GM03348 (cell line): ENCODE measurements around the gene DNM3.
"Not testable (repeated sequence)": the region's sequence is repeated elsewhere in the genome, so short reads cannot be mapped to it uniquely, and the experiment has no call there.

Source experiments
- DNase-seq: peaks from one replicate; pipeline ENCODE4 v3.0.0; 2012; ENCODE audit warnings: low spot score

The DNM3 gene

GRCh38 chr1:172024944-172025738 is 183.8 kb downstream of the DNM3 start:
- not testable (repeated sequence) for DNase-seq

GRCh38 chr1:172040466-172040865 is 199.2 kb downstream of the DNM3 start:
- DNase-seq, result peak; percentile 22

GRCh38 chr1:172041102-172041501 is 199.8 kb downstream of the DNM3 start:
- no peak for DNase-seq

- DNase-seq, result peak; percentile 38
Measured at GRCh38 chr1:172041742-172042141, 200.4 kb downstream of the DNM3 start.

- no peak for DNase-seq
Measured at GRCh38 chr1:172043900-172044299, 202.6 kb downstream of the DNM3 start.

GRCh38 chr1:172051898-172052297 is 210.6 kb downstream of the DNM3 start:
- DNase-seq, result no peak

- DNase-seq, result no peak
Measured at GRCh38 chr1:172054172-172054571, 212.9 kb downstream of the DNM3 start.

GRCh38 chr1:172055816-172056419 is 214.6 kb downstream of the DNM3 start:
- DNase-seq, result not testable (repeated sequence)

GRCh38 chr1:172068334-172068733 is 227.0 kb downstream of the DNM3 start:
- no peak for DNase-seq

- DNase-seq, result no peak
Measured at GRCh38 chr1:172069051-172069450, 227.8 kb downstream of the DNM3 start.

GRCh38 chr1:172069534-172069933 is 228.2 kb downstream of the DNM3 start:
- peak; percentile 28 for DNase-seq

- peak; percentile 8 for DNase-seq
Measured at GRCh38 chr1:172070055-172070454, 228.8 kb downstream of the DNM3 start.

GRCh38 chr1:172071746-172072145 is 230.4 kb downstream of the DNM3 start:
- no peak for DNase-seq

- DNase-seq, result not testable (repeated sequence)
Measured at GRCh38 chr1:172079859-172080258, 238.6 kb downstream of the DNM3 start.

GRCh38 chr1:172083191-172083590 is 241.9 kb downstream of the DNM3 start:
- DNase-seq, result no peak

- DNase-seq, result no peak
Measured at GRCh38 chr1:172084876-172085275, 243.6 kb downstream of the DNM3 start.

GRCh38 chr1:172085317-172085716 is 244.0 kb downstream of the DNM3 start:
- no peak for DNase-seq

GRCh38 chr1:172086137-172086536 is 244.8 kb downstream of the DNM3 start:
- no peak for DNase-seq

GRCh38 chr1:172088256-172088655 is 247.0 kb downstream of the DNM3 start:
- no peak for DNase-seq

- peak; percentile 48 for DNase-seq
Measured at GRCh38 chr1:172089768-172090510, 248.6 kb downstream of the DNM3 start.

GRCh38 chr1:172090511-172090817 is 249.2 kb downstream of the DNM3 start:
- no peak for DNase-seq

GRCh38 chr1:172095846-172096245 is 254.5 kb downstream of the DNM3 start:
- no peak for DNase-seq

GRCh38 chr1:172105230-172105629 is 263.9 kb downstream of the DNM3 start:
- no peak for DNase-seq
